Muscle layer of duodenum (tissue), 2 donors: ENCODE data around the gene ABHD16B.
A peak's percentile ranks its signal among the peaks of the same experiment; 100 is the strongest.

Source experiments
- H3K27ac ChIP-seq: one replicate; pipeline ENCODE4 v1.7.0; 2013; ENCODE audit warnings: mild to moderate bottlenecking, low read length
- H3K27me3 ChIP-seq: one replicate; pipeline ENCODE4 v1.7.0; 2013; ENCODE audit warnings: low read depth, mild to moderate bottlenecking, control low read depth, low read length
- H3K36me3 ChIP-seq, 2 donors: one replicate each; pipeline ENCODE4 v1.7.0; 2013; ENCODE audit warnings: low read length in 2 of 2, control low read depth in 1 of 2, mild to moderate bottlenecking in 1 of 2; ENCODE audit not compliant: insufficient read depth in 2 of 2, control insufficient read depth in 1 of 2
- H3K4me1 ChIP-seq, 2 donors: one replicate each; pipeline ENCODE4 v1.7.0; 2013; ENCODE audit warnings: low read length in 2 of 2, mild to moderate bottlenecking in 2 of 2, control low read depth in 1 of 2, moderate library complexity in 1 of 2; ENCODE audit not compliant: insufficient read depth in 2 of 2, control insufficient read depth in 1 of 2
- H3K4me3 ChIP-seq, 2 donors: one replicate each; pipeline ENCODE4 v1.7.0; 2013; ENCODE audit warnings: low read length in 2 of 2, low read depth in 1 of 2, mild to moderate bottlenecking in 1 of 2
- H3K9me3 ChIP-seq, 2 donors: one replicate each; pipeline ENCODE4 v1.7.0; 2013; ENCODE audit warnings: low read length in 2 of 2, control low read depth in 1 of 2, mild to moderate bottlenecking in 1 of 2; ENCODE audit not compliant: control insufficient read depth in 1 of 2
- donor health status: healthy.

Gene ABHD16B

DNA sequence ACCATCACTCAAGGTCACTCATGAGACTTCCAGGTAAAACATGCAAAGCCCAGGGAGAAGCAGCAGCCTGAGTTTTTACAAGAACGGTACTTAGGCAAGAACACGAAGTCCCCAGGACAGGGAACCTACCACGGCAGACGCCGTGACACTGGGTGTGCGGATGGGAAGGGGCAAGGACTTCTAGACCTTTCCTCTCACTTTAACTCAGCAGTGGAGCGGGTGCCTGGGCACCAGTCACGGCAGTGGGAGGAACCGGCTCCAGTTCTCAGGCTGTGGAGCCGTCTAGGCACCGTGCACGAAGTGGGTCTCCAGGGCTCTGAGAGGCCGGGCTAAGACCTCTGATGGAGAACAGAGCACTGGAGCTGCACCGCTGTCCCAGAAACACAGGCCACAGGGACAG lies 32.8 kb upstream of the ABHD16B start:
- Histone ChIP-seq H3K36me3 (no peaks in the 10 kb centered on the region), H3K27me3 (peaks cover 22% of the 10 kb centered on the region), H3K4me3 (no peak overlapping the region), H3K9me3 (no peaks in the 10 kb centered on the region), H3K4me1 (peaks cover 0 to 26% of the 10 kb centered on the region in 2 donors), H3K27ac (no peak overlapping the region)

DNA sequence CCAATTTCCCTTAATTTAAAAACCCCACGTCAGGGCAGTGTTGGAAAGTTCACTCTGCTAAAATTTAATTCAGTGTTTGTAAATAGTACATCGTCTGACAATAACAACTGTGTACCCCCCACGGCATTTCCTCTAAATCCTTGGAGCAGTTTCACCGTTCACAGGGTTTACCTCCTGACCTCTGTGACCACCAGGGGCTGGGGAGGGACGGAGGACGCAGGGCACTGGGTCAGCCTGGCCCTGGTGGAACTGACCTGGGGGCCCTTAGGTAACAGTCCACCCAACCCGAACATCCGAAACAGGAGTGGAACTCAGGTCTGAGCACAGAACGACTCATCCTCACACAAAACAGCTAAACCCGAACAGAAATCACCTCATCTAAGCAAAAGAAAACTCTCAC lies 32.3 kb upstream of the ABHD16B start:
- H3K36me3 ChIP-seq: no peaks in the 10 kb centered on the region
- no peaks in the 10 kb centered on the region for H3K9me3 ChIP-seq
- H3K27ac ChIP-seq: no peak overlapping the region
- H3K4me1 ChIP-seq: peaks cover 0 to 29% of the 10 kb centered on the region in 2 donors
- peaks cover 22% of the 10 kb centered on the region for H3K27me3 ChIP-seq
- H3K4me3 ChIP-seq: peak overlapping the region in 1 of 2 donors; percentile 61

- Histone ChIP-seq H3K27me3 (peaks cover 22% of the 10 kb centered on the region), H3K4me1 (peaks cover 4 to 30% of the 10 kb centered on the region in 2 donors), H3K36me3 (no peaks in the 10 kb centered on the region), H3K9me3 (no peaks in the 10 kb centered on the region), H3K27ac (no peak overlapping the region), H3K4me3 (peak overlapping the region; percentile 61 to 62)
These were observed 31.7 kb upstream of the ABHD16B start for GRCh38 chr20:63829603-63829944.

GRCh38 chr20:63829945-63830835 lies 31.1 kb upstream of the ABHD16B start:
- Histone ChIP-seq H3K27ac (no peak overlapping the region), H3K4me1 (peaks cover 5 to 31% of the 10 kb centered on the region in 2 donors), H3K27me3 (peaks cover 22% of the 10 kb centered on the region), H3K36me3 (no peaks in the 10 kb centered on the region), H3K9me3 (no peaks in the 10 kb centered on the region), H3K4me3 (peak overlapping the region; percentile 61 to 62)

DNA sequence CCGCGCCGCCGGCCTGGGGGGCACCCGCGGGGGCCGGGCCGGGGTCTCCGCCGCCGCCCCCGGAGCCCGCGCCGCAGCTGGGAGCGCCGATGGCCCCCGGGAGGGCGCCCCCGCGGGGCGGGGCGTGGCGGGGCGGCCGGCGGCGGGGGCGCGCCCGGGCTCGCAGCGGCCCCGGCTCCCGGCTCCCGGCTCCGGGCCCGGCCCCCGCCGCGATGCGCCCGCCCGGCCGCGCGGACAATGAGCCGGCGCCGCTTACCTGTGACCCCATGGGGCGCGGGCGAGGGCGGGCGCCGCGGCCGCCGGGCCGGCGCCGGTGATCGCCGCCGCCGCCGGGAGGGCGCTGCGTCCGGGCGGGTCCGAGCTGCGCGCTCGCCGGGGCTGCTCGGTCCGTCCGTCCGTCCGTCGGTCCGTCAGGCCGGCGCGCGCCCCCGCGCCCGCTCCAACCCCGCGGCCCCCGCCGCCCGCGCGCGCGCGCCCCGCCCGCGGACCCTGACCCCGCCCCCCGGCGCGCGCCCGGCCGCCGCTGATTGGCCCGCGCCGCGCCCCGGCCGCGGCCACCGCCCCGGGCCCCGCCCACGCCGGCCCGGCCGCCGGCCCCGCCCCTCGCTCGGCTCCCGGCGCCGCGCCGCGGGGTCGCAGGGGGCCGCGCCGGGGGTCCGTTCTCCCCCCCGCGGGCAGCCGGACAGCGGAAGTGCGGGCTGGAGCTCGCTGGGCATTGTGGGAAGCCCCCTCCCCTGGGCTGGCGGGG lies 30.3 kb upstream of the ABHD16B start, which contains the start of gene ZBTB46:
TSS of gene ZBTB46 (minus strand) at position 424 of the 748 bp plus-strand sequence. CDS start 40,507 bp downstream, outside the sequence.
- H3K4me3 ChIP-seq: peak within 1 kb of the TSS; percentile 61 to 62
- H3K36me3 ChIP-seq: no peaks in the 10 kb centered on the region
- H3K27me3 ChIP-seq: peaks cover 22% of the 10 kb centered on the region
- no peaks in the 10 kb centered on the region for H3K9me3 ChIP-seq
- H3K4me1 ChIP-seq: peaks cover 5 to 35% of the 10 kb centered on the region in 2 donors
- H3K27ac ChIP-seq: no peak within 1 kb of the TSS

DNA sequence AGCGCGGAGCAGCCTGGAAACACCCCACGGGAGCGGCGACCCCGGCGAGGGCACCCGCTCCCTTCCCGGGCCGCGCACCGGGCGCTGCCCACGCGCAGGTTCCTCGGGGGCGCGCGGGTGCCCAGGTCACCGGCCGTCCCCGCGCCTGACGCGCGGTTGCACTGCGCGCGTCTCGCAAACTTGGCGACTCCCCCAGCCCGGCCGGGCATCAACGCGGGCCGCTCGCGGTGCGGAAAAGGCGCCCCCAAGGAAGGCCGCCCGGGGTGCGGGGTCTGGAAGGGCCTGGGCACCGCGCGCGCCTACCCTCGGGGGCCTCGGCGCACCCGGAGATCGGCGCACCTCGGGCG lies 29.7 kb upstream of the ABHD16B start:
- Histone ChIP-seq H3K4me3 (peak overlapping the region in 1 of 2 donors; percentile 60), H3K27ac (no peak overlapping the region), H3K36me3 (no peaks in the 10 kb centered on the region), H3K4me1 (peaks cover 5 to 35% of the 10 kb centered on the region in 2 donors), H3K27me3 (peaks cover 22% of the 10 kb centered on the region), H3K9me3 (no peaks in the 10 kb centered on the region)

- Histone ChIP-seq H3K36me3 (no peaks in the 10 kb centered on the region), H3K9me3 (no peaks in the 10 kb centered on the region), H3K27me3 (peaks cover 22% of the 10 kb centered on the region), H3K27ac (no peak overlapping the region), H3K4me1 (peaks cover 5 to 35% of the 10 kb centered on the region in 2 donors), H3K4me3 (peak overlapping the region in 1 of 2 donors; percentile 60)
These were observed 29.2 kb upstream of the ABHD16B start for GRCh38 chr20:63831993-63832686.

DNA sequence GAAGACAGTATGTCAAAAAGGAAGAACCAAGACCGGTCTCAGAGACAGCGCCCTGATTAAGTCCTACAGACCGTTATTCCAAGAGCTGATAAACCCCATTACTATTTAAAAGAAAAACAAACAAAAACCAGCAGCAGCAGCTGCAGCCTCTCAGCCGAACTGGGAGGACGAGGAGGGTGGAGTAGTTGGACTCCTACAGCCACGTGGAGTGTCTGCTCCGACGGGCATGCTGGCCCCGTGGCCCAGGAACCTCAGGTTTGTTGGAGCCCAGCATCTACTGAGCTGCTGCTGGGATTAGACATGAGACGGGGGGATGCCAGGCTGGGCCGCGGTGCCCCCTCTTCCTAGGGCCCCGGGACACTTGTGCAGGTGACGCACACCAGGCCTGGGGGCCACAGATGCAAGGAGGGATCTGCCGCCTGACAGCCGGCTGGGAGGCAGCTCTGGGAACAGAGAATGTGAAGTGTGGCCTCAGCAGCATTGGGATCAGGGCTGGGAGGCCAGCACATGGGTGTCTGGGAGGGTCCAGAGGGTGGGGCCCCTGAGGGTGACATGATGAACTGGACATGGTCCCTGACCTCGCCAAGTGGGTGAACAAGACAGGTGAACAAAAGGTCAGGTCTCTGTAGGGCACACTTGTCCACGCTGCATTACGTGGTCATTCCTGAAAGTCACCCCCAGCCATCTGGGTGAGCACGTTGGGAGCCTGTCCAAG lies 27.4 kb upstream of the ABHD16B start:
- Histone ChIP-seq H3K4me3 (no peak overlapping the region), H3K36me3 (no peaks in the 10 kb centered on the region), H3K27ac (no peak overlapping the region), H3K27me3 (peaks cover 11% of the 10 kb centered on the region), H3K9me3 (no peaks in the 10 kb centered on the region), H3K4me1 (peaks cover 5 to 34% of the 10 kb centered on the region in 2 donors)

DNA sequence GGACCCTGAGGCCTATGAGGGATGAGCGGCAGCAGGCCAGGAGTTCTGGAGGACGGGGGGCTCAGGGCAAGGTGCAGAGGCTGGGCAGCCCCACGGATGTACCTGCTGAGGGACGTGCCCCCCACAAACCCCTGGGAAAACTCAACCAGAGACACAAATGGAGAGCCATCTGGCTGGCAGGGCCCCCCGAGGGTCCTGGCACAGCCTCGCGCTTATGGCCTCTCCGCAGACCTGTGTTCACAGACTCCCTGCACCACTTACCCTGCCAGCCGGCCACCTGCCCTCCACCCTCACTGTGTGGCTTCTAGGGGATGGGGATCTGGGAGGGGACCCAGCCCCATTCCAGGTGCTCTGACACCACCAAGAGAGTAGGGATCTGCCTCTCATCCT lies 26.8 kb upstream of the ABHD16B start:
- no peak overlapping the region for H3K27ac ChIP-seq
- no peaks in the 10 kb centered on the region for H3K36me3 ChIP-seq
- H3K4me1 ChIP-seq: peaks cover 5 to 30% of the 10 kb centered on the region in 2 donors
- peaks cover 6% of the 10 kb centered on the region for H3K27me3 ChIP-seq
- no peak overlapping the region for H3K4me3 ChIP-seq
- H3K9me3 ChIP-seq: no peaks in the 10 kb centered on the region

GRCh38 chr20:63835021-63835858 lies 26.1 kb upstream of the ABHD16B start:
- H3K9me3 ChIP-seq: no peaks in the 10 kb centered on the region
- H3K27me3 ChIP-seq: no peaks in the 10 kb centered on the region
- H3K27ac ChIP-seq: no peak overlapping the region
- no peaks in the 10 kb centered on the region for H3K36me3 ChIP-seq
- H3K4me3 ChIP-seq: no peak overlapping the region
- H3K4me1 ChIP-seq: peaks cover 5 to 23% of the 10 kb centered on the region in 2 donors
